ENCODE data around the gene MYD88. TPM values are rescaled to one million over a fixed set of nuclear protein-coding genes. Genes with fewer than 3 reads are reported as not detected.

Gene MYD88
- total RNA-seq, 1 experiment from 2014 or later: 14.8 TPM

- H3K9me2 ChIP-seq (ENCODE audit: insufficient read depth): no peaks in the 10 kb centered on the region
- no peak for ATAC-seq
- peaks cover 3 to 5% of the 10 kb centered on the region in 2 experiments; a peak in 2 of 4 replicates for H3K9me3 ChIP-seq (ENCODE audit: control insufficient read depth in 1 of 2, insufficient read depth in 1 of 2, low read depth in 1 of 2, low read length in 2 of 2)
- H2AFZ ChIP-seq (ENCODE audit: low read depth, low read length, poor library complexity, severe bottlenecking): no peak overlapping the region
- H3K4me3 ChIP-seq (replicated peaks in 1 of 2; ENCODE audit: low read depth in 1 of 2, low read length in 2 of 2): no peak overlapping the region
- TF ChIP-seq ELF1 (IDR thresholded peaks at IDR 0.05; ENCODE audit: borderline replicate concordance, low read depth) (no peak), FOSL1 (IDR thresholded peaks at IDR 0.05; ENCODE audit: low read depth) (no peak), CEBPB (IDR thresholded peaks at IDR 0.05; ENCODE audit: low read depth) (no peak), YY1 (IDR thresholded peaks at IDR 0.05; ENCODE audit: extremely low read depth, insufficient replicate concordance, low read depth, low read length) (no peak), RAD21 (IDR thresholded peaks at IDR 0.05; ENCODE audit: low read depth) (no peak), REST (IDR thresholded peaks at IDR 0.05; ENCODE audit: low read depth) (no peak), TCF7L2 (IDR thresholded peaks at IDR 0.05; ENCODE audit: borderline replicate concordance, extremely low read depth, insufficient read depth, insufficient read length) (no peak), EGR1 (IDR thresholded peaks at IDR 0.05; ENCODE audit: low read depth) (no peak), CBX3 (IDR thresholded peaks at IDR 0.05; ENCODE audit: low read depth) (no peak), SP1 (IDR thresholded peaks at IDR 0.05; ENCODE audit: low read depth) (no peak), ATF3 (IDR thresholded peaks at IDR 0.05) (no peak), ZFX (IDR thresholded peaks at IDR 0.05) (no peak), EZH2phosphoT487 (IDR thresholded peaks at IDR 0.05; ENCODE audit: borderline replicate concordance) (no peak), EZH2 (IDR thresholded peaks at IDR 0.05) (no peak), JUND (IDR thresholded peaks at IDR 0.05) (no peak)
- H3K27me3 ChIP-seq (ENCODE audit: insufficient read depth, low read length): no peaks in the 10 kb centered on the region
- POLR2A ChIA-PET: no interaction called here
- CTCF ChIA-PET: interaction anchor here (2.1 kb wide), 1 partner anchor 7 kb away, joined by 6 read pairs; no protein-coding TSS in a partner anchor
- H3K4me1 ChIP-seq (ENCODE audit: control insufficient read depth in 1 of 2, insufficient read depth in 2 of 2, low read length in 2 of 2): no peaks in the 10 kb centered on the region
- no peak overlapping the region for H3K9ac ChIP-seq (ENCODE audit: low read length)
- no TSS peak for BruUV-seq (replicated peaks)
- H3K27ac ChIP-seq (ENCODE audit: low read depth, low read length): no peak overlapping the region
- no peaks in the 10 kb centered on the region; the same call in 1 of the 2 replicates for H4K20me1 ChIP-seq (ENCODE audit: insufficient read depth)
- intact Hi-C loops (cut with micrococcal nuclease): loop anchor here (10.0 kb wide), 1 partner anchor 135 kb away; no protein-coding TSS in a partner anchor
- no peak overlapping the region for H3K4me2 ChIP-seq (ENCODE audit: low read length)
- DNase-seq (ENCODE audit: low read depth, low spot score): no peak
- no peaks in the 10 kb centered on the region for H3K79me2 ChIP-seq (ENCODE audit: insufficient read depth, low read length)
- H3K36me3 ChIP-seq (ENCODE audit: control insufficient read depth in 1 of 2, insufficient read depth in 2 of 2, low read length in 2 of 2): no peaks in the 10 kb centered on the region
- RAD21 ChIA-PET (ENCODE audit: low non-redundant PET in 1 of 2, low total read pairs in 2 of 2, uncharacterized antibody in 2 of 2, unreplicated experiment in 2 of 2): no interaction called here
Measured at GRCh38 chr3:38109580-38110313, 28.7 kb upstream of the MYD88 start.
